ENCODE data around the gene DUSP15.

DNA sequence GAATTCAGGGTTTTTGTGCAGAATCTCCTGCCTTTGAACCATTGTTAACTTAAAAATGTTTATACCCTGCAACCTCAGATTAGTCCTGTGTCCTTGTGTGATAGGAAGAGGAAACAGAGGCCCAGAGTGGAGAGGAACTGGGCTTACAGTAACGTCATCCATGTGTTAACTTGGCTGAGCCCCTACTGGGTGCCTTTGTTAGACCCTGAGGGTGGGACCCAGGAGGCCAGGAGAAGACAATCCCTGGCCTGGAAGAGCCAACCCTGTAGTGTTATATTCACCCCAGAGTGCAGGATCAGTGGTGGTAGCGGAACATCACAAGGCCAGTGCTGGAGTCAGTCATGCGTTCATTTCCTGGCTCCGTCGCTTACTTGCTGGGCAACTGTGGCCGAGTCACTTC, 40.6 kb downstream of the DUSP15 start:
- TF ChIP-seq, protein P1, sequence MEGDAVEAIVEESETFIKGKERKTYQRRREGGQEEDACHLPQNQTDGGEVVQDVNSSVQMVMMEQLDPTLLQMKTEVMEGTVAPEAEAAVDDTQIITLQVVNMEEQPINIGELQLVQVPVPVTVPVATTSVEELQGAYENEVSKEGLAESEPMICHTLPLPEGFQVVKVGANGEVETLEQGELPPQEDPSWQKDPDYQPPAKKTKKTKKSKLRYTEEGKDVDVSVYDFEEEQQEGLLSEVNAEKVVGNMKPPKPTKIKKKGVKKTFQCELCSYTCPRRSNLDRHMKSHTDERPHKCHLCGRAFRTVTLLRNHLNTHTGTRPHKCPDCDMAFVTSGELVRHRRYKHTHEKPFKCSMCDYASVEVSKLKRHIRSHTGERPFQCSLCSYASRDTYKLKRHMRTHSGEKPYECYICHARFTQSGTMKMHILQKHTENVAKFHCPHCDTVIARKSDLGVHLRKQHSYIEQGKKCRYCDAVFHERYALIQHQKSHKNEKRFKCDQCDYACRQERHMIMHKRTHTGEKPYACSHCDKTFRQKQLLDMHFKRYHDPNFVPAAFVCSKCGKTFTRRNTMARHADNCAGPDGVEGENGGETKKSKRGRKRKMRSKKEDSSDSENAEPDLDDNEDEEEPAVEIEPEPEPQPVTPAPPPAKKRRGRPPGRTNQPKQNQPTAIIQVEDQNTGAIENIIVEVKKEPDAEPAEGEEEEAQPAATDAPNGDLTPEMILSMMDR (IDR thresholded peaks at IDR 0.05; ENCODE audit: insufficient read depth, low read length, poor library complexity, severe bottlenecking): no peak
- no peak for TF ChIP-seq EZH2phosphoT487 (conservative IDR thresholded peaks at IDR 0.05; ENCODE audit: low read length)

Data from SU-DHL-6 (cell line).